ENCODE data around the gene CYP2S1. TPM values are rescaled to one million over a fixed set of nuclear protein-coding genes. Genes with fewer than 3 reads are reported as not detected.

The CYP2S1 gene
- total RNA-seq, 1 donor from 2014 or later, result 0.70 TPM

- Mint-ChIP-seq H3K36me3 (ENCODE audit: low read depth) (no peaks in the 10 kb centered on the region), H3K9me3 (no peaks in the 10 kb centered on the region), H3K27ac (no peak overlapping the region), H3K4me3 (no peak overlapping the region), H3K27me3 (peaks cover 3% of the 10 kb centered on the region), H3K4me1 (no peaks in the 10 kb centered on the region)
- no peak for DNase-seq
- intact Hi-C loops (cut with micrococcal nuclease), result no loop called here
Measured at GRCh38 chr19:41241859-41242258, 48.8 kb downstream of the CYP2S1 start.

GRCh38 chr19:41244117-41244516, 51.1 kb downstream of the CYP2S1 start:
- intact Hi-C loops (cut with micrococcal nuclease), result no loop called here
- Mint-ChIP-seq H3K9me3 (no peaks in the 10 kb centered on the region), H3K4me3 (no peak overlapping the region), H3K36me3 (ENCODE audit: low read depth) (no peaks in the 10 kb centered on the region), H3K4me1 (no peaks in the 10 kb centered on the region), H3K27ac (no peak overlapping the region), H3K27me3 (peaks cover 5% of the 10 kb centered on the region)
- no peak for DNase-seq

DNA sequence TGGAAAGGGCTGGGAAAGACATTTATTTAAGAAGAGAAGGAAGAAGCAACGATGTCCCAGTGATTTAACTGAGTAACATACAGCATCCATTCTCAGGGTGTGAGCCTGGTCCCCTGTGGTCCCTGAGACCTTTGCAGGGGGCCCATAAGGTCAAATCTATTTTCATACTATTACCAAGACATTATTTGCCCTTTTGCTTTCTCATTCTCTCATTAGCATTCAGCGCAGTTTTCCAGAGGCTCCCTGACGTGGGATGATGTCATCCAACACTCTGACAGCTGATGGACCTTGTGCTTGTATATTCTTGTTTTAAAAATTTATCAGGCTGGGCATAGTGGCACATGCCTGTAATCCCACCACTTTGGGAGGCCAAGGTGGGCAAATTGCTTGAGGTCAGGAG, 52.8 kb downstream of the CYP2S1 start:
- Mint-ChIP-seq H3K27me3 (peaks cover 2% of the 10 kb centered on the region), H3K9me3 (no peaks in the 10 kb centered on the region), H3K4me3 (no peak overlapping the region), H3K27ac (no peak overlapping the region), H3K36me3 (ENCODE audit: low read depth) (no peaks in the 10 kb centered on the region), H3K4me1 (no peaks in the 10 kb centered on the region)
- no peak for DNase-seq
- intact Hi-C loops (cut with micrococcal nuclease), result no loop called here

DNA sequence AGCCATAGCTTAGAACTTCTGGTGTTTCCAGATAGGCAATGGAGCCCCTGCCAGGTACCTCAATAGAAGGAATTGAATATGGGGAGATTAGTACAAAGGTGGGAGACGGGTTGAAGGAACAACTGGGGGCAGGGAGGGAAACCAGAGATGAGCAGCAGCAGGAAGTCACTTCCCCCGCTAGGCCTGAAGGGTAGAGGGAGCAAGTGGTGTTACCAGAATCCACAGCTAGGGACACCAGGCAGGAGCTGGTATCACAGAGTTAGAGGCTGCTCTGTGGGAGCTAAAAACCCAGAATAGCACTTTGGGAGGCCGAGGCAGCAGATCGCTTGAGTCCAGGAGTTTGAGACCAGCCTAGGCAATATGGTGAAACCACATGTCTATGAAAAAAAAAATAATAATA, 55.9 kb downstream of the CYP2S1 start:
- H3K4me1 Mint-ChIP-seq, result no peaks in the 10 kb centered on the region
- H3K36me3 Mint-ChIP-seq (ENCODE audit: low read depth), result no peaks in the 10 kb centered on the region
- H3K9me3 Mint-ChIP-seq, result no peaks in the 10 kb centered on the region
- no peak overlapping the region for H3K4me3 Mint-ChIP-seq
- H3K27me3 Mint-ChIP-seq, result peaks cover 4% of the 10 kb centered on the region
- H3K27ac Mint-ChIP-seq, result no peak overlapping the region
- no peak for DNase-seq
- intact Hi-C loops (cut with micrococcal nuclease), result no loop called here

DNA sequence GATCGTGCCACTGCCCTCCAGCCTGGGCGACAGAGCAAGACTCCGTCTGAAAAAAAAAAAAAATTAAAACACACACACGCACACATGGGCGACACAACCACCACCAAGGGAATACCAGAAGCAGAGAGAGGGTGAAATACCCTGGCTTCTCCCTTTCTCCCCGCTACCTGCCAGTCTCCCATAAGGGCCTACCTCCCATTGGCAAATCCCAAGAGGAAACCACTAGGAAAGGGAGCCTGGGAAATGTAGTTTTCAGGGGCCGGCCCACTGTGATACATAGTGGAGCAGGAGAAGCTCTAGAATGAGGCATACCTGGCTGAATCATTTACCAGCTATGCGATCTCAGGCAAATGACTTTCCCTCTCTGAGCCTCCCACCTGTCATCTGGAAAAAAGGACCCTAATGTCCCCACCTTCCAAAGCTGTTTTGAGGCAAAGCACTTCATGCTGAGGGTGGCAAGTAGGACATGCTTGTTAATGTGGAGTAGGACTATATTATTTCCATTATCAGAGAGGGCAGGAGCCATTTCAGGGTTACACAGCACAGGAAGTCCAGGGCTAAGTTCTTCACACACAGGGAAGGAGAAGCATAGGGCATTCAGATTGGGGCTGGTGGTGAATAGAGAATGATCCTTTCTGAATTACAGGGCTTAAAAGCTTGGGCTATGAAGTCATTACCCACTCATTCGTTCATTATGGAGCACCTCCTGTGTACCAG, 56.8 kb downstream of the CYP2S1 start:
- no peak for DNase-seq
- no peak overlapping the region for H3K27ac Mint-ChIP-seq
- no peak overlapping the region for H3K4me3 Mint-ChIP-seq
- H3K4me1 Mint-ChIP-seq, result no peaks in the 10 kb centered on the region
- intact Hi-C loops (cut with micrococcal nuclease), result no loop called here
- H3K9me3 Mint-ChIP-seq, result no peaks in the 10 kb centered on the region
- H3K27me3 Mint-ChIP-seq, result peaks cover 6% of the 10 kb centered on the region
- no peaks in the 10 kb centered on the region for H3K36me3 Mint-ChIP-seq (ENCODE audit: low read depth)

GRCh38 chr19:41253660-41254059, 60.6 kb downstream of the CYP2S1 start:
- Mint-ChIP-seq H3K4me3 (no peak overlapping the region), H3K36me3 (ENCODE audit: low read depth) (no peaks in the 10 kb centered on the region), H3K9me3 (no peaks in the 10 kb centered on the region), H3K27me3 (peaks cover 13% of the 10 kb centered on the region), H3K27ac (no peak overlapping the region), H3K4me1 (no peaks in the 10 kb centered on the region)
- no peak for DNase-seq
- intact Hi-C loops (cut with micrococcal nuclease), result no loop called here

DNA sequence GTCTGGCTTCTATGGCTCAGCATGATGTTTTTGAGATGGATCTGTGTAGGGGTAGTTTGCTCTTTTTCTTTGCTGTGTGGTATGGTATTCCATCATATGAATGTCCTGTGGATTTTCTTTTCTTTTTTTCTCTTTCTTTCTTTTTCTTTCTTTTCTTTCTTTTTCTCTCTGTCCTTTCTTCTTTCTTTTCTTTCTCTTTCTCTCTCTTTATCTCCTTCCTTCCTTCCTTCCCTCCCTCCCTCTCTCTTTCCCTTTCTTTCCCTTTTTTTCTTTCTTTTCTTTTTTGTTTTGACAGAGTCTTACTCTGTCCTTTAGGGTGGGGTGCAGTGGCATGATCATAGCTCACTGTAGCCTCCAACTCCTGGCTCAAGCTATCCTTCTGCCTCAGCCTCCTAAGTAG, 62.2 kb downstream of the CYP2S1 start:
- intact Hi-C loops (cut with micrococcal nuclease), result no loop called here
- Mint-ChIP-seq H3K36me3 (ENCODE audit: low read depth) (peaks cover 1% of the 10 kb centered on the region), H3K9me3 (no peaks in the 10 kb centered on the region), H3K27ac (no peak overlapping the region), H3K27me3 (peaks cover 14% of the 10 kb centered on the region), H3K4me3 (no peak overlapping the region), H3K4me1 (peaks cover 2% of the 10 kb centered on the region)
- DNase-seq, result no peak

Other genes with a start within 250 kb of the CYP2S1 start
- not detected in 2 replicates for gene CYP2B6, start 201.9 kb upstream of the CYP2S1 start, total RNA-seq
- gene CYP2A13, start 104.8 kb upstream of the CYP2S1 start, total RNA-seq, result not detected in 2 replicates
- gene CYP2F1, start 78.8 kb upstream of the CYP2S1 start, total RNA-seq, result not detected in 2 replicates
- 0.19 and 0.70 TPM in 2 replicates for gene AXL, start 26.0 kb downstream of the CYP2S1 start, total RNA-seq
- gene HNRNPUL1, start 71.2 kb downstream of the CYP2S1 start, total RNA-seq, result 256 and 258 TPM in 2 replicates
- 30.4 and 30.7 TPM in 2 replicates for gene CCDC97, start 117.0 kb downstream of the CYP2S1 start, total RNA-seq
- 125 and 127 TPM in 2 replicates for gene TGFB1, start 160.7 kb downstream of the CYP2S1 start, total RNA-seq
- gene B9D2, start 170.9 kb downstream of the CYP2S1 start, total RNA-seq, result 6.3 and 8.6 TPM in 2 replicates
- gene TMEM91, start 183.3 kb downstream of the CYP2S1 start, total RNA-seq, result 4.2 and 5.8 TPM in 2 replicates
- 65.8 and 69.2 TPM in 2 replicates for gene EXOSC5, start 204.1 kb downstream of the CYP2S1 start, total RNA-seq
- gene BCKDHA, start 204.6 kb downstream of the CYP2S1 start, total RNA-seq, result 11.4 and 20.1 TPM in 2 replicates
- 0.37 and 0.83 TPM in 2 replicates for gene B3GNT8, start 234.2 kb downstream of the CYP2S1 start, total RNA-seq
- gene DMAC2, start 246.7 kb downstream of the CYP2S1 start, total RNA-seq, result 52.6 and 58.7 TPM in 2 replicates
- not detected in 2 replicates for gene ERICH4, start 249.9 kb downstream of the CYP2S1 start, total RNA-seq